Activated T-cell treated with anti-CD3 and anti-CD28 coated beads for 24 hours (primary cell): ENCODE results near the gene FAM234B.

Experiments
- DNase-seq: peaks from one replicate; pipeline ENCODE4 v3.0.0-alpha.2; 2020; ENCODE audit warnings: low read depth

The FAM234B gene

DNA sequence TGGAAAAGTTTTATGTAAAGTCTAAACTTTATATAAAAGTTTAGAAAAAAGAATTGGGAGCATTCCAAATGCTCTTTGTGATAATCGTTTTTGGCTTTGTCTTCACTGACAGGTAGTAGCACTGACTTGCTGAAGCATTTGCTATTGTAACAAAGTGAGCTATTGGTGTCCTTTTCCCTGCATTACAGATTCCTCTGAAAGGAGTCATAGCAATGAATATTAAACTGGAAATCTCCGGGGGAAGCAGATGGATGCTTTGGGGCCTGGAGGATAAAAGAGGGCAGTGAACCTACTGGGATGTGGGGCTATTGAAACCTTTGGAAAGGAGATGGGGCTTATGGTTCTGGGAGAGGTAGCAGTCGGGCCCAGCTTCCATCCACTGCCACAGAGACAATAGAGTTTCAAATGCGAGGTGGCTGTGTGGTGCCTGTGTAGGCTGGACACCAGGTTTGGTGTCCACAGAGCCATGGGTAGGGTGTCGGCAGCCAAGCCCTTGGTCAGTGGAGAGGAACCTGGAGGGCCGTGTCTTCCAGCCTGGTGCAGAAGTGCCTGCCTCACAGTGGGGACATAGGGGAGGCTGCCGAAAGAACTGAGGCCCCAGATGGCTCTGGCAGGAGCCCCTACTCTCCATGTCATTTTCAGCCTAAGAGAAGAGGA, 49.1 kb downstream of the FAM234B start:
- no peak for DNase-seq

DNA sequence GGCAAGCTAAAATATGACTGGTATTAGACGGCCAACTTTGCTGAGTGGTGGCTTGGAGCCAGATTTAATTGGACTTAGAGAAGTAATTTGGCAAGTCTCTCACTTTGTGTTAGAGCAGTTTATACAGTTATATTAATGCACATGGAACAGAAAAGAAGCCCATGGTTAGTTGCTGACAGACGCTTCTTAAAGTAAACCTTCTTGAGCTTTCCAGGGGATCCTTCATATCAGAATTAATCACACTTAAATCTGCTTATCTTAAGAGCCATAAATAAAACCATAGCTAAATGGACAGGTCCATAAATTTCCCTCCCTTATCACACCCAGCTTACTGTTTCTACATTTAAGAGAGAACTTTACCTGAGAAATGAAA, 49.7 kb downstream of the FAM234B start:
- DNase-seq = no peak

- DNase-seq = no peak
Observed at GRCh38 chr12:13094367-13094766, 50.2 kb downstream of the FAM234B start.

GRCh38 chr12:13095266-13095995, 51.2 kb downstream of the FAM234B start:
- no peak for DNase-seq

- no peak for DNase-seq
Observed at GRCh38 chr12:13097491-13098011, 53.4 kb downstream of the FAM234B start.

GRCh38 chr12:13099066-13099843, 55.1 kb downstream of the FAM234B start:
- no peak for DNase-seq

GRCh38 chr12:13099844-13100604, 55.8 kb downstream of the FAM234B start:
- DNase-seq = no peak

- no peak for DNase-seq
Observed at GRCh38 chr12:13100605-13100881, 56.4 kb downstream of the FAM234B start.

DNA sequence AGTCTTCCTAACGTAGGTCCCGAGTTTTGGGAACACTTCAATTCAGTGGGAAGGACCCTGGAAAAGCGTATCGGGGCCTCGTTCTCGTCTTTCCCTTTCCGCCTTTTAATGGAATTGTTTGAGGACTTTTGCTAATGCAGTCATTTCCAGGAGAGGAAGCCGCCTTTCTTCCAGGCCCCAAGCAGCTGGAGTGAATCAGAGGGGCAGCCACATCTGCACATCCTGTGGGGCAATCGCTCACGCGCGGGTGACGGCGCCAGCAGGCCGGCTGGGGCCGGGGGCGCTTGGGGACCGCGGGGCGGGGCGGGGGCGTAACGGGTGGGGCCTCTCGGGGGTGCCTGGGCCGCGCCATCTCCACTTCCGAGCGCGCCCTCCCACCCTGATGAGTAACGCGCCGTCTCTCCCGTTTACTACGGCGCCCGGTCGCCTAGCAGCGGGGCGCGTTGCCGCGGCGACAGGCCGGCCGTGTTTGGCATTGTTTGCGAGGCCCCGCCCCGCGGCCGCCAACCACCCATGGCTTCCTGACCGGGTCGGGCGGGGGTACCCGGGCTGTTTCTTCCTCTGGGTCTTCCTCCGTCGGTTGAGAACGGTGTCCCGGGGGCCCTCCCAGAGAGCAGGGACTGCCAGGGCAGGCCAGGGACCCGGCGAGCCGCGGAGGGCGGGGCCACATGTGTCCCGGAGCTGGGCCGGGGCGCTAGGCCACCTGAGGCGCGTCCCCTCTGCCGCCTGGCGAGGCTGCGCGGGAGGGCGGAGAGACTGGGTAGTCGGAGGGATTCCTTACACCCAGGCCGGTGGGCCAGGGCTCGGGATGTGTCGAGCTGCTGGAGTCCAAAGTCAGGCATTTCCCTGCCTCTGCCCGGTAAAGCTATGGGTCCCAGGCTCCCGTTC, 56.9 kb downstream of the FAM234B start:
- DNase-seq = peak; percentile 84

GRCh38 chr12:13101821-13102375, 57.7 kb downstream of the FAM234B start:
- DNase-seq = no peak

DNA sequence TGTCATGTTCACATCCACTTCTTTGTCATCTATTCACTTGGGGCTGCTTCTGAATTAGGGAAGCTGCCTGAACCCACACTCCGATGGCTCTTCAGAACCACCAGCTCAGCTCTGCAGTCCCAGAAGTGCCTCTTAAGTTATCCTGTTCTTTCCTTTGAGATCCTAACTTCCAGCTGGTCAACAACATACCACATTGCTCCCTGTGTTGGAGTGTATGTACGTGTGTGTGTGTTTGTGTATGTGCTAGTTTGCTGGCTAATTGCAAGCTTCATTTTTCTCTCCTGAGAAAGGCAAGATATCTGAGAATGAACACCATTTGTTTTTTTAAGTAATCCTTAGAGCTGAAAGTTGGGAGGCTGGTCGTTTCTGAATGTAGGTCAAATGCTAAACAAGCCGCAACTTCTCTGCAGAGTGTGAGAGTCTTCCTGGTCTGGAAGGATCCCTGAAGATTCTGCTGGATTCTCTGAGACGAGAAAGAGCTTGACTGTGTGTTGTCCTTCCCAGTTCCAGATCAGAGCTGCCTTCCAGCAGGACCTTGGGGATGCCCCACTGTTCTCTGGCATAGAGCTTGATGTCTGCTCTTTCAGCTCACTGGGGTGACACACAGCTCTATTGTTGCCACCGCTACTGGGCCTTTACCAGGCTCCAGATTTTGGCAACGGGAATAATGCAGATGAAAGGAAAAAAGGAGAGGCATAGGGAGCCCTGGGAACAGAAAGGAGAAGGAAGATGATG, 58.4 kb downstream of the FAM234B start:
- no peak for DNase-seq

- DNase-seq = no peak
Observed at GRCh38 chr12:13103391-13104033, 59.3 kb downstream of the FAM234B start, which contains the start of gene GSG1. GSG1 (minus strand) TSS chr12:13103667; CDS start chr12:13103512, 155 bp downstream.

GRCh38 chr12:13104409-13104808, 60.2 kb downstream of the FAM234B start:
- no peak for DNase-seq

- DNase-seq = no peak
Observed at GRCh38 chr12:13105781-13106180, 61.6 kb downstream of the FAM234B start.

- DNase-seq = no peak
Observed at GRCh38 chr12:13106666-13107065, 62.5 kb downstream of the FAM234B start.

DNA sequence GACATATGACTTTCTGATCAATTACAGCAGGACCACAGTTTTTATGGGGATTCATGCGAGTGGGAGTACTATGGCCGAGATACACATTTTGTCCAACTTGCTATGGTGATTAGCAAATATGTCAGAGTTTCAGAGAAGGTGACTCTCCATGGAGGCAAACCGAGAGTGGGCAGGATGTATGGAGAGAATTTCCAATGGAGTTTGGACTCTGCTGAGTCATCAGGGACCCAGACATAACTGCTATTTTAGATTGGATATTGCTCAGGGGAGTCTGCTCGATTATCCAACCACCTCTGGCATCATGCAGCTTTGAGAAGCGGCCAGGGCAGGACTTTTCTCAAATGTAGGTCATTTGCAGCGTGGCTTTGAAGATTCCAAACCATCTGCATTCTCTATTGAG, 68.8 kb downstream of the FAM234B start:
- no peak for DNase-seq

DNA sequence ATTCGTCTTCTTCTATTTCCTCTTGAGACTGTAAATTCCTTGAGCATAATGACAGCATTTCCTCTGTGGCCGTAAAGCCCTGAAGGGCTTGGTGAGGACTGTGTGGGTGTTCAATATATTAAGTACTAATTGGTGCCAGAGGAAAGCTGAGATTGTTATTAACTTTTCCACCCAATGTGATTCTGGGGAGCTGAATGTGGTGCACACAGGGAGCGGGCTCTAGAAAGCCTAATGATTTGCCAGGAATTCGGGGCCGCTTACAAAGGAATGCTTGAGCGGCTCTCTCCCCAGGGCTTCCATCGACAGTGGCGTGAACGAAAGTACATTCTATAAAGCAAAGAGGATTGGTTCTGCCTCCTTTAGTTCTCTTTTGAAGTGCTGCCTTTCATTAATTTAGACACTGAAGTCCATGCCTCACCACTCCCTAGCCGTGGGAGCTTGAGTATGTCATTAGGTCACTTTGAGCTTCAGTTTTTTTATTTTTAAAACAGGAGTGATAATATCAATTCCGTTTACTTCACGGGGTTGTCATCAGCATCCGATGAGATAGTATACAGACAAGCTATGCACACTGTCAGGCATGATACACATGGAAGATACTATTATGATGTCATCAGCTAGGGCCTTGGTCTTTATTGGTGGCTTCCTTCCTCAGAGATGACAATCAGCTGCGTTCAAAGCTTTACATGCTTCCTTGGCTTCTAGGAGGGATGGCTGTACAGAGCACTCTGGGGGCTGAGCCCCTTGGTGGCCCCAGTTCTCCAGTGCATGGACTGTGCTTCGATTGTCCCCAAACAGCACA, 70.3 kb downstream of the FAM234B start:
- DNase-seq = no peak

DNA sequence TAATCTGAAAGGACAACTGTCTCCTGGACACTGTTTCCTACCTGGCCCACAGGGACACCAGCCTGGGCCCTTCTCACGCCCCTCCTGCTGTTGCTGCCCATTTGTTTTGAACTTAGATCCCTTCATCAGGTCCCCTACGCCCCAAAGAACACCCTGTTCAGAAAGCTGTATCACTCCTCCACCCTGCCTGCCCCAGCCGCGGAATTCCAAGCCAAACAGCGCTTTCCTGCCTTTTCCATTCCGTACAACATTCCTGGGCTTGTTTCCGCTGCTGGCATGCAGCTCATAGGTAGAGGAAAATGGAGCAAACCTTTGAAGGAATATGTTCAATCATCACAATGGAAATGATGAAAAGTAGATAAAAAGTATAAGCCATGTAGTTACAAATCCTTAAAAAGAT, 72.1 kb downstream of the FAM234B start:
- no peak for DNase-seq

DNA sequence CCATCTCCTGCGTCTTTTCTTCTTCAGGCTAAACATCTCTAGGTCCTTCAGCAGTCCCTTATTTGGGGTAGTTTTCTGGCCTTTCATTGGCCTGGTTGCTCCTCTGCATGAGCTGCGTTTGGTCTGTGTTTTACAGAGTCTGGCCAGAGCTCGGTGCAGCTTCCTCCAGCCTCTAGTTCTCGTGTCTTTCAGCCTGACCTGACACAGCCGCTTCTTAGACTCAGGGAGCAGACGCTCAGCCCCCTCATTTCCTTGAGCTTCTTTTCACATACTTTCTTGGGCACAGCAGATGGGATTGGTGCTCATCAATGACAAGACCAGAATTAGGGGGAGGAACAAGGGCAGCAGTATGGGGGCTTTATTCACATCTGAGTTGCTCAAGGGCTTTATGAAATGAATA, 72.8 kb downstream of the FAM234B start:
- no peak for DNase-seq
